ENCODE measurements around the gene SLC18A3. TPM values are rescaled to one million over a fixed set of nuclear protein-coding genes. Genes with fewer than 3 reads are reported as not detected.

Gene SLC18A3
- total and polyA plus RNA-seq, 2 experiments from 2014 or later, result 0.16 TPM; not detected in 1

GRCh38 chr10:49593998-49594397 lies 16.1 kb upstream of the SLC18A3 start:
- Mint-ChIP-seq H3K36me3 (ENCODE audit: low read depth) (no peaks in the 10 kb centered on the region), H3K4me3 (no peak overlapping the region)

More at GRCh38 chr10:49593998-49594397, 16.1 kb upstream of the SLC18A3 start:
- no peak overlapping the region for H3K4me3 ChIP-seq
- ATAC-seq (no peak), DNase-seq (ENCODE audit: low spot score) (no peak)
- H3K9me2 ChIP-seq (ENCODE audit: insufficient read depth), result no peaks in the 10 kb centered on the region
- H4K20me1 ChIP-seq (replicated peaks; ENCODE audit: insufficient read depth), result no peaks in the 10 kb centered on the region
- H3K27ac ChIP-seq (ENCODE audit: low read depth), result no peak overlapping the region
- Mint-ChIP-seq H3K9me3 (no peaks in the 10 kb centered on the region), H3K27me3 (ENCODE audit: insufficient read depth, low read depth, poor library complexity) (peaks cover 22% of the 10 kb centered on the region), H3K27ac (no peak overlapping the region), H3K4me1 (peaks cover 13% of the 10 kb centered on the region)
- H3K36me3 ChIP-seq (ENCODE audit: insufficient read depth), result no peaks in the 10 kb centered on the region
- H3K4me1 ChIP-seq (ENCODE audit: insufficient read depth), result no peaks in the 10 kb centered on the region; the same call in 1 of the 2 replicates
- H3K79me2 ChIP-seq (replicated peaks; ENCODE audit: insufficient read depth), result no peaks in the 10 kb centered on the region
- no peak for TF ChIP-seq ZNF114 (CRISPR knock-in tag; IDR thresholded peaks at IDR 0.05)
- no peak for TF ChIP-seq ZNF462 (CRISPR knock-in tag; IDR thresholded peaks at IDR 0.05)
- no peak for TF ChIP-seq EZH2 (IDR thresholded peaks at IDR 0.05; ENCODE audit: low read depth, unreplicated experiment)
- TF ChIP-seq, protein P1, sequence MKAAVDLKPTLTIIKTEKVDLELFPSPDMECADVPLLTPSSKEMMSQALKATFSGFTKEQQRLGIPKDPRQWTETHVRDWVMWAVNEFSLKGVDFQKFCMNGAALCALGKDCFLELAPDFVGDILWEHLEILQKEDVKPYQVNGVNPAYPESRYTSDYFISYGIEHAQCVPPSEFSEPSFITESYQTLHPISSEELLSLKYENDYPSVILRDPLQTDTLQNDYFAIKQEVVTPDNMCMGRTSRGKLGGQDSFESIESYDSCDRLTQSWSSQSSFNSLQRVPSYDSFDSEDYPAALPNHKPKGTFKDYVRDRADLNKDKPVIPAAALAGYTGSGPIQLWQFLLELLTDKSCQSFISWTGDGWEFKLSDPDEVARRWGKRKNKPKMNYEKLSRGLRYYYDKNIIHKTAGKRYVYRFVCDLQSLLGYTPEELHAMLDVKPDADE (IDR thresholded peaks at IDR 0.05), result no peak
- no peak overlapping the region for H2AFZ ChIP-seq
- H3F3A ChIP-seq (replicated peaks; ENCODE audit: low read depth), result no peaks in the 10 kb centered on the region
- H3K27me3 ChIP-seq (ENCODE audit: insufficient read depth), result no peaks in the 10 kb centered on the region
- no peak overlapping the region for H3K4me2 ChIP-seq

Measured in GM23338 (cell line).